NCI-H1105 treated with DMSO at 0.1 percent for 48 hours (cell line): ENCODE data around the gene ARHGAP24.
A peak's percentile ranks its signal among the peaks of the same experiment; 100 is the strongest.

Experiments used
- DNase-seq: peaks from one replicate; lab custom pipeline; 2025; lab: John Stamatoyannopoulos, UW

ARHGAP24 gene

GRCh38 chr4:85474818-85475630 lies at the start of gene ARHGAP24:
Gene ARHGAP24 (plus strand): TSS chr4:85475150.
- peak; percentile 81 for DNase-seq

DNA sequence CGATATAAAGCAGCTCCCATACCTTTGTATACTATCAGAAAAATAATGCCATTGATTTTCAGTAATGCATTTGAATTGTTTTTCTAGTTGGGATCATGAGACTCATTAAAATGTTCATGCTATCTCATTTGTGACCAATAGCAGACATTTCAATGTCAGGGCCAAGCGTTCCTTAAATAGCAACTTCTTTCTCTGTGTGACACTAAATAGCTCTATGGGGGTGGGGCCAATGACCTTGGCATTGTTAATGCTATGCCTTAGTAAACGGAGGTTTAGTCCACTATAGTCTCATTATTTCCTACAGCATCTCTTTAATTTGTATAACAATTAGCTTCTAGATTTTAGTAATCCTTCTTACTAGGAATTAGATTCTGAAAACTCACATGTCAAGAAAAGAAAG lies 48.6 kb upstream of the ARHGAP24 start:
- no peak for DNase-seq

- no peak for DNase-seq
Observed at GRCh38 chr4:85427123-85427522, 47.8 kb upstream of the ARHGAP24 start.

GRCh38 chr4:85430226-85430625 lies 44.7 kb upstream of the ARHGAP24 start:
- DNase-seq = no peak

- DNase-seq = no peak
Observed at GRCh38 chr4:85430697-85431096, 44.3 kb upstream of the ARHGAP24 start.

DNA sequence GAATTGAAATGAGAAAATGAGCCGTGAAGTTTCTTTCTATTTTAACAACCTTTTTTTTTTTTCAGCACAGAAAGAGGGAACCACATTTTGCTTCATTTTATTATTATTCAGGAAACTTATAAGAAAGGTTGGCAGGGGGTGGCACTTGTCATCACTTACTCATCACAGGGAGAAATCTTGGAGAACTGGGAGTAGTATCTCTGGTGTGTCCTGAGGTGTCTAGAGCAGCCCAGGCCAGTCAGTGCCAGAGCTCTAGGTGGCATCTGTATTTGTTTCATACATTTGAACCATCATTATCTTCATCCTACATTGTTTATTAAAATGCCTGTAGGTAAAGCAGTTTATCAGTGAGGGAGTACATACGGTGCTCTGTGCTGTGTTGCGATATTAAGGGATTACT lies 43.8 kb upstream of the ARHGAP24 start:
- DNase-seq = no peak

DNA sequence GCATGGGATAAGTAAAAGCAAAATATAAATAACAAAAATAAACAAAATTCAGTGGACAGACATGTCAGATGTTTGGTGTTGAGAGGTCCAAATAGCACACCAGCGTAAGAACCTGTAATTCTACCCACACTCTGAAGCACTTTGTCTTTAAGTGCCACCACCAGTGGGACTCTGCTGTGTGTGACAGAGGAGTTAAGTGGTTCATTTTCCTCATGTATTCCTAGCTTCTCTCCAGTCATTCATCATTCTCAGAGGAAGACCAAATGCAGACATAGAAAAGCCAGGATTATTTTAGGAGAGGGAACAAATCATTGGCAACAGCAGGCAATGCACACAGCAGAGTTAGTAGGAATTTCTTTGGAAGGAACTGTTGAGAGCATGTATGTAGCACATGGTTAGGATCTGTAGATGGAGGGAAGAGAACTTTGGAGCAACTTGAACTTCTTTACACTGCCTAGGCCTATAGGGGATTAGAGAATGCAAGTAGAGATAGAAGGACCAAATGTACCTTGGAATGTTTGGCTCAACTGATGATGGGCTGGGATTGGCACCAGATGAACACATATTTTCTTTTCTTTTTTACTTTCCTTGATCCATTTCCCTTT lies 43.0 kb upstream of the ARHGAP24 start:
- no peak for DNase-seq

GRCh38 chr4:85445050-85445639 lies 29.8 kb upstream of the ARHGAP24 start:
- no peak for DNase-seq

DNA sequence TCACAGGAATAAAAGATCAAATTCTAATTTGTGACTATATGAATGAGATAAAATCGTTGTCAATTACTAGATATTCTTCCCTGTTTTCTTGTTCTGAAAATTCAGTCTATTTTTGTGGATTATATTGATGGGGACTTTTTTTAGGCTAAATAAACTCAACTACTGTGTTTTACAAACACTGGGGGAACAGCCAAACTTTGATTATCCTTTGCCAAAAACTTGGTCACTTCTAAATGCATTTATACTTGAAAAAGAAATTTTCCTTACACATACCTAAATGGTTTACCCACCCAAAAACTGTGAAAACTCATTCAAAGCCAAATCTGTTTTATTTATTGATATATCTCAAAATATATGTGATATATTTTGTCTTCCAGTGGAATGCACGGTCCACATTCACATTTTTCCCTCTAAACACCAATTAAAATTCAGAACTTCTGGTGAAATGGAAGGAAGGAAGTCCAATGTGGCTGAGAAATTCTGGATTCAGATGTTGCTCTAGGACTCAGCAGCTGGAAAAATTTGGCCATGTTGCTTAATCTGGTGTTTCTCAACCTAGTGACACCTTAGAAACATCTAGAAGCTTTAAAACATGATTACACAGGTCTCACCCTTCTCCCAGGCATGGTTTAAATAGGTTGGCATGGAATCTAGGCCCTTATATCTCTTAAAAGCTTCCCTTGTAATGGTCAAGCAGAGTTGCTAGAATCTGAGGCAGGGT lies 28.6 kb upstream of the ARHGAP24 start:
- DNase-seq = no peak

DNA sequence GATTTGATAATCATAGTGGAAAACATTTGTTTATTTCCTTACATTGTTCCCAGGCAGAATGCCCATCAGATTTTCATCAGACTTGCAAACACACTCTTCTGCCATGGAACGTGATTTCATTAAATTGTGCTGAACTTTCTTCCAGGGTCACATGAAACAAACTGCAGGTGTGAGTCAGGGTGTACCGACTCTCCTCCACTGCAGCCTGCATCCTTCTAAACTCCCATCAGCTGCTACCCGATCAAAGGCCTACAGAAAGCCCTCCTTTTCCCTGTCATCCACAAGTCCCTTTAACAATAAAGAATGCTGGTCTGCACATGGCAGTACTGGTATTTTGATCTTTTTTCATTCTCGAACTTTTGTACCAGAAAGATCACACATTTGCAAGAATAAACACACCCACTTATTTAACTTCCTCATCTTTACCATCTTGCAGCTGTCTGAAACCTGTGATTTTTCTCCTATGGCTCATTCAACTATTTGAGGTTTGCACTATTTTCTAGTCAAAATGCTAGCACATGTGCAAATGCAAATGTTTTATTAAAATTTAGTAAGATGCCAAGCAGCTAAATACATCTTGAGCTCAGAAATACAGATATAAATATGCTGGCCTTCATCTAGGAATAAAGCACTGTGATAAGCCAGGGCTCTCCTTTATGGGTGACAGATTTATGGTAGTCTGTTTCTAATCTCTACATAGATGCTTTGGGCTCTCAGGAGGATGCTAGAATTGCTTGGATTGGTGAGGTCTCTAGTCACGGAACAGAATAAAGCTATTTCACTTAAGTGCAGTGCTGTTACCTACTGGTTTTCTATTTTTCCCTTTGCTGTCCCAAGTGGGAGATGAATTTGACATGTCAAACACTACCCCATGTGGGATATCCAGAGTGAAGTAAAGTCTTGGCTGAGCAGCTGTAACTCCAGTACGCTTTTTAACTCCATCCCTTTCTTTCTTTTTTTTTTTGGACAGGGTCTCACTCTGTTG lies 25.8 kb upstream of the ARHGAP24 start:
- DNase-seq = no peak

GRCh38 chr4:85452058-85452731 lies 22.8 kb upstream of the ARHGAP24 start:
- no peak for DNase-seq

DNA sequence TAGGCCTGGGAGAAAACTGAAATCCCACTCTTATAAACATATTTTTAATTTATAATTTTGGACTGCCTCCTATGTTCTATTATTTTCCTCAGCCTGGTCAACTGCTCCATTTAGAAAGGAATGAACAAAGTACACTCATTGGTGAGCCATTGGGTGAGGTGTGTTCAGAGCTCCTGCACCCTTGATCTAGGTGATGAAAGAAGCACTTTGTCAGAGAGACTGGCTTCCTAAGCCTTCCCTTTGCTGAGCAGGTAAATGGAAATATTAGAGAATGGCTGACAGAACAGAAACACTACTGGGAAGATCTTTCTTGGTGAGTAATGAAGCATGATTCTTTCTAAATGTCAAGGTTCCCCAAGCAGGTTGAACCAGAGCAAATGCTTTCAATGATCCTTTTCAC lies 19.0 kb upstream of the ARHGAP24 start:
- DNase-seq = no peak

- DNase-seq = no peak
Observed at GRCh38 chr4:85457752-85458467, 17.0 kb upstream of the ARHGAP24 start.

DNA sequence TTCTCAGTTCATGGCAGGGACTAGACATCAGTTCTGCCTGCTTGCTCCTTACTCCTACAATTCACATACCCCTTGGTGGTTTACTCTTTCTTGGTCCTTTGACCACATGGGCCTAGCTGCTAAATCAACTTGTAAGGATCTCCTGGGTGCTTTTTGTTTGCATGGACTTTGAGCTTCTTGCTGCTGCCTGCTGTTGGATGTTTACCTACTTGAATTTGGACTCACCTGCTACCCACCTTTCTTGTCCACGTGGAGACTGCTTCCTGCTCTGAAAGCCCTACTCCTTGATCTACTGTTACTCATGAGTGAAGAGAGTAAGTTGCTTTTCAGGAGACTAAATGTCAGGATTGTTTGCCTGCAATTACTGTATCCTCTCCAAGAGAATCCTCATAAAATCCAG lies 15.2 kb upstream of the ARHGAP24 start:
- no peak for DNase-seq

DNA sequence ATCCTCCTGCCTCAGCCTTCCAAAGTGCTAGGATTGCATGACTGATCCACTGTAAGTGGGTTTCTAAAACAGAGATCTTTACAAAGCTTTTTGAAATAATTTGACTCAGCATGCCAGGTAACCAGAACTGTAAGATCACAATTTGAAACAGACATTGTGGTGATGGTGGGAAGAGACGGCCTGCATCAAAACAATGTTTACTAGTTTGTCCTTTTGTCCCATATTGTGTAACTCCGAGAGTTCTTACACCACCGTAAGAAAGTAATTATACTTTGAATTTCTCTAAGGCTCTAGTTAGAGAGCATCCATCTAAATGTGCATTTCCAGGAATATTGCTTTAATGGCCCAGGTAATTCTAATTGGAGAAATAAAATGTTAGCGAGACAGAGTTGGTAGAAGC lies 594 bp upstream of the ARHGAP24 start:
- DNase-seq = no peak

DNA sequence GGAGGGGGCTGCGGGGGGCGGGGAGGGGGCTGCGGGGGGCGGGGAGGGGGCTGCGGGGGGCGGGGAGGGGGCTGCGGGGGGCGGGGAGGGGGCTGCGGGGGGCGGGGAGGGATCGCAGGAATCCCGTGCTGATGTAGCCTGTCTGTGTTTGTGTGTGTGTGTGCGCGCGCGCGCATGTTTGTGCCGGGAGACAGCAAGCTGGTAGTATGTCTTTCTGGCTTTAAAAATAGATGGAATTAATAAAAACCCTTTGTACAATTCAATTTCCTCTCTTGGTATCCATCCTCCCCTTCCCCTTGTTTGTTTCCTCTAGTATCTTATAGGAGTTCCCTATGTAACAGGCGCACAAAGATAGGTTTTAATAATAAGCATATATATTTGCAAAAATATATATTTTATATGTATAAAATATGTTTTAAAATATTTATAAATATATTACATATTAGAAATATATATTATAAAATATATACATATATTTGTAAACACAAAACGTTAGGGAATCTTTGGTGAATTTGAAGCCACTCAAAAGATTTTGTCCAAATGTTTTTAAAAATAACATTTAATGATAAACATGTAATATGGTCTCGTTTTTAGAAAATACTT lies 782 bp downstream of the ARHGAP24 start:
- peak; percentile 48 for DNase-seq

DNA sequence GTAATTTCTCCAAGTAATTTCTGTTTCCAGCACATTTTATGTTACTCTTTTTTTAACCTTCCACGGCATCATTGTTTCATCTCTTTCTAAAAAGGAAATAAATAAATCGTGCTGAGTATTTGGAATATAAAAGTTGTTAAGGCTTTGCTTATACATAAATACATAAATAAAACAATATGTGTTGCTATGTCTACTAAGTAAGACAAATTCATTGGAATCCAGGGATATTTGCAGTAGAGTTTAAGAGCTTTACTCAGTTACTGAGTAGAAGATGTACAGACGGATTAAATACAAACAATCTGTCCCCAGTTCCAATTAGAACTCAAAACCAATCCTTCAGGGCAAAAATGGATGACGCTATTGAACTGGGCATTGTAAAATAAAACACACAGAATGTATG lies 1.4 kb downstream of the ARHGAP24 start:
- DNase-seq = no peak

DNA sequence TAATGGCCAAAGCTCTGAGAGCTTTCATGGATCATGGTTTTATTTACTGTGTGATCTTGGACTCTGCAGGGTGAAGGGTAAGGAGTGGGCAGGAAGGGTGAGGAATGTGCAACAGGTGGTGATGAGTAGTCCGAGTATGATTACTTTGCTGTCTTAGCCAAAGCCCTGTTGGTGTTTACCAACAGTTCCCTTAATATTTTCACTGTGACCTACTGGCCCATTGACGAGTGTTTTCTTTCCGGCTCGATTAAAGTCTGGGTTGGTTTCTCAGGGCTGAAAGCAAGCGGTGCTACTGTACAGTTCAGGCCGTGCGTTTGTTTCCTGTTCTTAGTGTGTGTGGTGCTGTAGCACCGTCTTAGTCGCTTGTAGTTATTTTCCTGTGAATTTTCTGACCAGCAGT lies 2.6 kb downstream of the ARHGAP24 start:
- DNase-seq = peak; percentile 22

GRCh38 chr4:85478576-85478975 lies 3.6 kb downstream of the ARHGAP24 start:
- no peak for DNase-seq
